HFF-Myc (cell line): ENCODE data around the gene MAEA.

Source experiments
- DNase-seq: peaks from one replicate; pipeline ENCODE4 v3.0.0-alpha.2; 2011; ENCODE audit warnings: low read depth; ENCODE audit errors: extremely low read depth
- H3K4me3 ChIP-seq: replicated peaks from 2 replicates; pipeline ENCODE4 v1.5.1; 2011; ENCODE audit warnings: low read depth, mild to moderate bottlenecking, control low read depth, low read length
- CTCF ChIP-seq: IDR thresholded peaks from 2 replicates; pipeline ENCODE4 v1.5.1; 2012; ENCODE audit warnings: mild to moderate bottlenecking, low read depth, low read length, control low read depth; ENCODE audit errors: missing control alignments

Gene MAEA

DNA sequence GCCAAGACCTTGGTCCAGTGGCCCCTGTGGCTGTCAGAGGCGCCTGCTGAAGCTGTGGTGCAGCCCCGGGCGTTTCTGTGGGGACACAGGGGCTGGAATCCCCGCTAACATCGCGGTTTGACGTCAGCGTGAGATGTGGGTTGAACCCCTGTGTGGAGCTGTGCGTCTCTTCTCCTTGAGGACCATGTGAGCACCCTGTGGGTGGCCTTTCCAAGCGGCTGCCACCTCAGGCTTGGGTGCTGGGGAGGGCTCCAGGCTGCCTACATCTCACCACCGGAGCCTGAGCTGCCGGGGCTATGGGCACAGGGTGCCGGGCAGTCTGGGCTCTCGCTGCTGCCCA, 85.0 kb downstream of the MAEA start:
- H3K4me3 ChIP-seq, result no peak overlapping the region
- no peak for DNase-seq
- no peak for TF ChIP-seq CTCF

GRCh38 chr4:1375051-1375721, 85.5 kb downstream of the MAEA start:
- DNase-seq, result no peak
- H3K4me3 ChIP-seq, result no peak overlapping the region
- TF ChIP-seq CTCF, result no peak

GRCh38 chr4:1375761-1376322, 86.2 kb downstream of the MAEA start:
- DNase-seq, result no peak
- TF ChIP-seq CTCF, result no peak
- no peak overlapping the region for H3K4me3 ChIP-seq

DNA sequence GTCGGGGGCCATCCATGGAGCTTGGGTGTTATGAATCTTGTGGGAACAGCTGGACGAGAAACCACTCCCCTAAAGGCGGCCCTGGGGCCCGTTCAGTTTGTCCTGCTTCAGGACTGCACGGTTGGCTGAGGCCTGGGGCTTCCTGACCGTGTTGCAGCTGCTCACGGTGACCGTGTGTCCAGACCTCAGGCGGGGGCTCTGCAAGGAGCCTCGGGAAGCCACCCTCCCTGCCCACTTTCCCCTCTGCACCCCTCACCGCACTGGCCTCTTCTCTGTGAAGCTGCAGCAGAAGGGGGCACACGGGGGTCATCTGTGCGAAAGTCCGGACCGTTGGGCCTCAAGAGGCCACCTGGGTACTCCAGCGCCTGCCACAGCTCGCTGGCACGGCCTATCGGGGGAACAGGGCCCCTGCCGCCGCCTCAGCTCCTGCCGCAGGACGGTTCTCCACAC, 86.7 kb downstream of the MAEA start:
- no peak for TF ChIP-seq CTCF
- DNase-seq, result no peak
- no peak overlapping the region for H3K4me3 ChIP-seq

- no peak for TF ChIP-seq CTCF
- no peak overlapping the region for H3K4me3 ChIP-seq
- no peak for DNase-seq
Measured at GRCh38 chr4:1376841-1377605, 87.3 kb downstream of the MAEA start.

GRCh38 chr4:1377606-1378261, 88.0 kb downstream of the MAEA start:
- no peak for TF ChIP-seq CTCF
- no peak for DNase-seq
- H3K4me3 ChIP-seq, result no peak overlapping the region
